ENCODE results near the gene PDXK.

GRCh38 chr21:43669828-43670605 lies 48.9 kb upstream of the PDXK start:
- no peak for TF ChIP-seq MAX (IDR thresholded peaks at IDR 0.05; ENCODE audit: insufficient read depth, insufficient read length)
- TF ChIP-seq CTCF (IDR thresholded peaks at IDR 0.05; ENCODE audit: extremely low read depth in 1 of 2, insufficient read depth in 1 of 2, low read depth in 1 of 2, low read length in 2 of 2): no peak
- no peak for TF ChIP-seq POLR2AphosphoS5 (IDR thresholded peaks at IDR 0.05; ENCODE audit: insufficient read depth, low read depth, low read length)
- no peak for TF ChIP-seq EZH2 (IDR thresholded peaks at IDR 0.05; ENCODE audit: borderline replicate concordance, low read depth, low read length, severe bottlenecking)
- TF ChIP-seq POLR2A (IDR thresholded peaks at IDR 0.05; ENCODE audit: low read depth, low read length): no peak
- TF ChIP-seq GATA2 (IDR thresholded peaks at IDR 0.05; ENCODE audit: insufficient read depth, insufficient read length, low read depth, low read length): no peak
- no peak for TF ChIP-seq MYC (IDR thresholded peaks at IDR 0.05; ENCODE audit: low read depth, low read length)
- TF ChIP-seq JUN (IDR thresholded peaks at IDR 0.05; ENCODE audit: borderline replicate concordance, insufficient read depth, insufficient read length, low read depth): no peak
- TF ChIP-seq FOS (IDR thresholded peaks at IDR 0.05; ENCODE audit: borderline replicate concordance, insufficient read depth, low read length): no peak

All from endothelial cell of umbilical vein (primary cell).